K562 (cell line): Measurements from ENCODE around the gene GORASP1. TPM values are rescaled to one million over a fixed set of nuclear protein-coding genes. Genes with fewer than 3 reads are reported as not detected.

ENCODE experiments used
- microRNA-seq: library from miRNA; unstranded; fragments of <30 nt; microRNA quantifications from one replicate; pipeline ENCODE4, GENCODE V29; 2018; ENCODE audit warnings: borderline microRNAs expressed
- polyA plus RNA-seq, 8 experiments: library from polyadenylated mRNA; depleted of rRNA in 4 of 8; stranded (reverse) in 5 of 8; unstranded in 3 of 8; fragments of >200 nt; fragmentation: Nextera tagmentation in 2 of 8; fragmentation: Illumina TruSeq in 1 of 8; extraction: Ambion mirVana in 2 of 8; extraction: Trizol in 1 of 8; gene quantifications; 2 replicates each; pipeline versions ENCODE4 v1.2.1 to v1.2.3, GENCODE V29; 2011 to 2014; ENCODE audit warnings: inconsistent platforms in 1 of 8, missing spikeins in 1 of 8
- total RNA-seq, 7 experiments: library from RNA; depleted of rRNA in 6 of 7; stranded (reverse); fragments of >200 nt in 6 of 7; fragmentation: Illumina TruSeq in 2 of 7; extraction: Trizol in 2 of 7; gene quantifications; 2 replicates each; pipeline versions ENCODE4 v1.2.1 to v1.2.3, GENCODE V29; 2011 to 2021; ENCODE audit warnings: low replicate concordance in 1 of 7

The GORASP1 gene
- total and polyA plus RNA-seq, 9 of the 15 experiments (the other 6 are each of a cell fraction or from before 2014, with no cell fraction given) = 8.4 to 87.9 (median 67.6) TPM

Small RNA genes within 50 kb of the gene (microRNA-seq; reads per million reads assigned to microRNA genes)
- not detected for gene MIR6822

Other genes with a start within 250 kb of the GORASP1 start
- 0.05 TPM in 1 of 2 replicates, not detected in the other for gene SCN11A, start 55.7 kb downstream of the GORASP1 start, total RNA-seq (2014; rRNA removed)
- 0.03 TPM in 1 of 2 replicates, not detected in the other for gene SCN11A, start 55.7 kb downstream of the GORASP1 start, total RNA-seq (2014; rRNA removed; fragmentation: Illumina TruSeq; extraction: Trizol)
- gene SCN11A, start 55.7 kb downstream of the GORASP1 start, total RNA-seq (2015; rRNA removed; fragmentation: Illumina TruSeq; extraction: Trizol) = 0.04 TPM in 2 replicates
- not detected in 2 replicates for gene SCN11A, start 55.7 kb downstream of the GORASP1 start, total RNA-seq (2021)
- 0.01 TPM in 1 of 2 replicates, not detected in the other for gene SCN11A, start 55.7 kb downstream of the GORASP1 start, polyA plus RNA-seq (2011; rRNA removed)
- not detected in 2 replicates for gene SCN11A, start 55.7 kb downstream of the GORASP1 start, polyA plus RNA-seq (2014; fragmentation: Illumina TruSeq; extraction: Trizol)
- not detected for gene SCN11A, start 55.7 kb downstream of the GORASP1 start, polyA plus RNA-seq (2014; fragmentation: Nextera tagmentation; extraction: Ambion mirVana)
- not detected in 2 replicates for gene SCN11A, start 55.7 kb downstream of the GORASP1 start, polyA plus RNA-seq (2014; rRNA removed)
- 22.1 and 26.6 TPM in 2 replicates for gene WDR48, start 55.6 kb downstream of the GORASP1 start, total RNA-seq (2014; rRNA removed)
- 48.0 and 58.8 TPM in 2 replicates for gene WDR48, start 55.6 kb downstream of the GORASP1 start, total RNA-seq (2014; rRNA removed; fragmentation: Illumina TruSeq; extraction: Trizol)
- gene WDR48, start 55.6 kb downstream of the GORASP1 start, total RNA-seq (2015; rRNA removed; fragmentation: Illumina TruSeq; extraction: Trizol) = 34.4 and 38.1 TPM in 2 replicates
- 45.7 and 48.5 TPM in 2 replicates for gene WDR48, start 55.6 kb downstream of the GORASP1 start, total RNA-seq (2021)
- gene WDR48, start 55.6 kb downstream of the GORASP1 start, polyA plus RNA-seq (2011; rRNA removed) = 51.8 and 70.6 TPM in 2 replicates
- gene WDR48, start 55.6 kb downstream of the GORASP1 start, polyA plus RNA-seq (2014; fragmentation: Illumina TruSeq; extraction: Trizol) = 44.1 and 49.9 TPM in 2 replicates
- gene WDR48, start 55.6 kb downstream of the GORASP1 start, polyA plus RNA-seq (2014; fragmentation: Nextera tagmentation; extraction: Ambion mirVana) = 10 to 100 TPM; 27.0 to 49.2 TPM
- gene WDR48, start 55.6 kb downstream of the GORASP1 start, polyA plus RNA-seq (2014; rRNA removed) = 31.1 and 31.2 TPM in 2 replicates
- 0.36 and 0.37 TPM in 2 replicates for gene TTC21A, start 53 bp upstream of the GORASP1 start, total RNA-seq (2014; rRNA removed)
- gene TTC21A, start 53 bp upstream of the GORASP1 start, total RNA-seq (2014; rRNA removed; fragmentation: Illumina TruSeq; extraction: Trizol) = 0.32 and 0.47 TPM in 2 replicates
- gene TTC21A, start 53 bp upstream of the GORASP1 start, total RNA-seq (2015; rRNA removed; fragmentation: Illumina TruSeq; extraction: Trizol) = 0.83 and 1.2 TPM in 2 replicates
- 1.4 and 1.7 TPM in 2 replicates for gene TTC21A, start 53 bp upstream of the GORASP1 start, total RNA-seq (2021)
- 0.84 and 1.1 TPM in 2 replicates for gene TTC21A, start 53 bp upstream of the GORASP1 start, polyA plus RNA-seq (2011; rRNA removed)
- 0.70 and 0.94 TPM in 2 replicates for gene TTC21A, start 53 bp upstream of the GORASP1 start, polyA plus RNA-seq (2014; fragmentation: Illumina TruSeq; extraction: Trizol)
- gene TTC21A, start 53 bp upstream of the GORASP1 start, polyA plus RNA-seq (2014; fragmentation: Nextera tagmentation; extraction: Ambion mirVana) = under 1 TPM; 0.22 to 0.35 TPM
- gene TTC21A, start 53 bp upstream of the GORASP1 start, polyA plus RNA-seq (2014; rRNA removed) = 0.93 and 1.4 TPM in 2 replicates
- 16.8 and 23.2 TPM in 2 replicates for gene CSRNP1, start 46.0 kb upstream of the GORASP1 start, total RNA-seq (2014; rRNA removed)
- gene CSRNP1, start 46.0 kb upstream of the GORASP1 start, total RNA-seq (2014; rRNA removed; fragmentation: Illumina TruSeq; extraction: Trizol) = 5.6 and 7.9 TPM in 2 replicates
- gene CSRNP1, start 46.0 kb upstream of the GORASP1 start, total RNA-seq (2015; rRNA removed; fragmentation: Illumina TruSeq; extraction: Trizol) = 9.2 and 9.8 TPM in 2 replicates
- 18.1 and 18.9 TPM in 2 replicates for gene CSRNP1, start 46.0 kb upstream of the GORASP1 start, total RNA-seq (2021)
- gene CSRNP1, start 46.0 kb upstream of the GORASP1 start, polyA plus RNA-seq (2011; rRNA removed) = 14.2 and 14.5 TPM in 2 replicates
- gene CSRNP1, start 46.0 kb upstream of the GORASP1 start, polyA plus RNA-seq (2014; fragmentation: Illumina TruSeq; extraction: Trizol) = 12.7 and 13.3 TPM in 2 replicates
- gene CSRNP1, start 46.0 kb upstream of the GORASP1 start, polyA plus RNA-seq (2014; fragmentation: Nextera tagmentation; extraction: Ambion mirVana) = under 1 TPM; 0.72 to 0.89 TPM
- 10.9 and 11.4 TPM in 2 replicates for gene CSRNP1, start 46.0 kb upstream of the GORASP1 start, polyA plus RNA-seq (2014; rRNA removed)
- gene XIRP1, start 85.0 kb upstream of the GORASP1 start, total RNA-seq (2014; rRNA removed) = 0.04 and 0.27 TPM in 2 replicates
- 0.04 TPM in 1 of 2 replicates, not detected in the other for gene XIRP1, start 85.0 kb upstream of the GORASP1 start, total RNA-seq (2014; rRNA removed; fragmentation: Illumina TruSeq; extraction: Trizol)
- gene XIRP1, start 85.0 kb upstream of the GORASP1 start, total RNA-seq (2015; rRNA removed; fragmentation: Illumina TruSeq; extraction: Trizol) = 0.04 TPM in 1 of 2 replicates, not detected in the other
- 0.04 and 0.09 TPM in 2 replicates for gene XIRP1, start 85.0 kb upstream of the GORASP1 start, total RNA-seq (2021)
- gene XIRP1, start 85.0 kb upstream of the GORASP1 start, polyA plus RNA-seq (2011; rRNA removed) = 0.04 and 0.11 TPM in 2 replicates
- 0.03 and 0.04 TPM in 2 replicates for gene XIRP1, start 85.0 kb upstream of the GORASP1 start, polyA plus RNA-seq (2014; fragmentation: Illumina TruSeq; extraction: Trizol)
- gene XIRP1, start 85.0 kb upstream of the GORASP1 start, polyA plus RNA-seq (2014; fragmentation: Nextera tagmentation; extraction: Ambion mirVana) = not detected
- 0.04 and 0.07 TPM in 2 replicates for gene XIRP1, start 85.0 kb upstream of the GORASP1 start, polyA plus RNA-seq (2014; rRNA removed)
- gene CX3CR1, start 172.4 kb upstream of the GORASP1 start, total RNA-seq (2014; rRNA removed) = not detected in 2 replicates
- not detected in 2 replicates for gene CX3CR1, start 172.4 kb upstream of the GORASP1 start, total RNA-seq (2014; rRNA removed; fragmentation: Illumina TruSeq; extraction: Trizol)
- not detected in 2 replicates for gene CX3CR1, start 172.4 kb upstream of the GORASP1 start, total RNA-seq (2015; rRNA removed; fragmentation: Illumina TruSeq; extraction: Trizol)
- not detected in 2 replicates for gene CX3CR1, start 172.4 kb upstream of the GORASP1 start, total RNA-seq (2021)
- 0.21 TPM in 1 of 2 replicates, not detected in the other for gene CX3CR1, start 172.4 kb upstream of the GORASP1 start, polyA plus RNA-seq (2011; rRNA removed)
- not detected in 2 replicates for gene CX3CR1, start 172.4 kb upstream of the GORASP1 start, polyA plus RNA-seq (2014; fragmentation: Illumina TruSeq; extraction: Trizol)
- gene CX3CR1, start 172.4 kb upstream of the GORASP1 start, polyA plus RNA-seq (2014; fragmentation: Nextera tagmentation; extraction: Ambion mirVana) = not detected
- 0.03 TPM in 1 of 2 replicates, not detected in the other for gene CX3CR1, start 172.4 kb upstream of the GORASP1 start, polyA plus RNA-seq (2014; rRNA removed)
- not detected in 2 replicates for gene CCR8, start 222.1 kb upstream of the GORASP1 start, total RNA-seq (2014; rRNA removed)
- gene CCR8, start 222.1 kb upstream of the GORASP1 start, total RNA-seq (2014; rRNA removed; fragmentation: Illumina TruSeq; extraction: Trizol) = not detected in 2 replicates
- gene CCR8, start 222.1 kb upstream of the GORASP1 start, total RNA-seq (2015; rRNA removed; fragmentation: Illumina TruSeq; extraction: Trizol) = not detected in 2 replicates
- not detected in 2 replicates for gene CCR8, start 222.1 kb upstream of the GORASP1 start, total RNA-seq (2021)
- gene CCR8, start 222.1 kb upstream of the GORASP1 start, polyA plus RNA-seq (2011; rRNA removed) = not detected in 2 replicates
- gene CCR8, start 222.1 kb upstream of the GORASP1 start, polyA plus RNA-seq (2014; fragmentation: Illumina TruSeq; extraction: Trizol) = not detected in 2 replicates
- gene CCR8, start 222.1 kb upstream of the GORASP1 start, polyA plus RNA-seq (2014; fragmentation: Nextera tagmentation; extraction: Ambion mirVana) = not detected
- gene CCR8, start 222.1 kb upstream of the GORASP1 start, polyA plus RNA-seq (2014; rRNA removed) = not detected in 2 replicates